ENCODE measurements around the gene SLBP.

The SLBP gene

DNA sequence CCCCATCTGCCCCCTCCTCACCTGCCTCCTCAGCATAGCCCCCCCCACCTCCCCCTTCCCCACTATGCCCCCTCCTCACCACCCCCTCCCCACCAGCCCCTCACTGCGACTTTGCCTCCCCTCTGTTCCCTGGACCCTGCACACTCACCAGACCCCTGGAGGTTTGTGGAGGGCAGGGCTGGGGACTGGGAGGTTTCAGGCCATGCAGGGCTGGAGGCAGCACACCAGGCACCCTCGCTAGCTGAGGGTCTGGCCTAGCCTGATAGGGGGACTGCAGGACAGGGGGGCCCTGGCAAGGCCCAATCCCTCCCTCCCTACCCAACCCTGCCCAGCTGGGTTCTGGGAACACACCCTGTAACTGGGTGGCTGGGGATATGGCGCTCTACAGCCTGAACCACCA, 37.3 kb upstream of the SLBP start:
- no peak for DNase-seq (ENCODE audit: low read depth)

DNA sequence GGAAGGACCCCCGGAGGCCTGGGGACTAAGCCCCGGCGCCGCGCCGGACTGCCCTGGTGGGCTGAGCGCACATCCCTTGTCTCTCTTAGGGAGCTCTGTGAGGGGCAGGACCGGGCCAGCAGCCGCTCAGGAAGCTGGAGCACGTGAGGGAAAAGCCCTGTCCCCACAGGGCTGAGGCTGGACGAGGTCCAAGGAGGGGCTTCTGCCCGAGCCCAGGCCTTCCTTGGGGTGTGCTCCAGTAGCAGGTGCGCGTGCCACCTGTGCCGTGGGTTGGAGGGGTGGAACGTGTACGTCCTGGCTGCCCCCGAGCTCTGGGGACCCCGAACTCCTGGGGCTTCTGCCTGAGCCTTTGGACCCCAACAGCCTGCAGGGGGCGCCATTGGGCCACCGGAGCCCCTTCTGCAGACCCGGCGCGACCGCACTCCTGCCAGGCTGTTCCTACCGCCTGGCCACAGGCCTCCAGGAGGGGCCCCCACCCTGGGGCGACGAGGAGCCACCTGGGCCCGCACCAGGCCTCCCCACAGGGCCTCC, 36.4 kb upstream of the SLBP start:
- peak; percentile 68 for DNase-seq (ENCODE audit: low read depth)

- no peak for DNase-seq (ENCODE audit: low read depth)
Observed at GRCh38 chr4:1747603-1747967, 35.5 kb upstream of the SLBP start.

GRCh38 chr4:1746919-1747602, 34.9 kb upstream of the SLBP start:
- DNase-seq (ENCODE audit: low read depth), result no peak

DNA sequence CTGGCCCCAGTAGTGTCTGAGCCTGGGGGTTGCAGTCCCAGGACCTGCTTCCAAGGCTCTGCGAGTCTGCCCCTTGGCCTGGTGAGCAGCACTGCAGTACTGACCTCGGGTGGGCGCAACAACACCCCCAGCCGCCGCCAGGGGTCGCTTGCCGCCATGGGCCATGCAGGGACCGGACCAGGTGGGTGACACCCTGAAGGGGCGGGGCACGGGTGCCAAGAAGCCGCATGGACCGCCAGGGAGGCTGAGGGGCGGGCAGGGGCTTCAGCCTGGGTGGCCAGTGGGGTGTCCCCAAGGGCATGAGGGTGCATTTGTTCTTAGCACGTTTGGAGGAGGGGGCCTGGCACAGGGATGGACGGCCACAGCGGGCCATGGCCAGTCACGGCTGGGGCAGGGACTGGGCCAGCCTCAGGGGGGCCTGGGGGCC, 34.2 kb upstream of the SLBP start:
- DNase-seq (ENCODE audit: low read depth), result peak; percentile 55

GRCh38 chr4:1745697-1746096, 33.6 kb upstream of the SLBP start:
- no peak for DNase-seq (ENCODE audit: low read depth)

DNA sequence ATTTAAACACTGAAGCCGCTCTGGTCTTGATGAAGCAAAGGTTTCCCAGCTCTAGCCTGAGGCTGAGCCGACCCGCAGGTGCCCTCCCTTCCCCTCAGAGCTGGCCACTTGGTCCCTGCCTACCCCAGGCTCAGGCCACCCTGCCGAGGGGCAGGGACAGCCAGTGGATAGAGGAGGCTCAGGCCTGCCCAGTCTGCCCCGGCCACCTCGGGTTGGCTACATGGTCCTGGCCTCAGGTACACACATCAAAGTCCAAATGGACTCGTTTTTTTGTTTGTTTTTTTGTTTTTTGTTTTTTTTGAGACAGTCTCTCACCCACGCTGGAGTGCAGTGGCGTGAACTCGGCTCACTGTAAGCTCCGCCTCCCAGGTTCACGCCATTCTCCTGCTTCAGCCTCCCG, 33.0 kb upstream of the SLBP start:
- DNase-seq (ENCODE audit: low read depth), result no peak

GRCh38 chr4:1744552-1744951, 32.4 kb upstream of the SLBP start:
- no peak for DNase-seq (ENCODE audit: low read depth)

GRCh38 chr4:1743975-1744374, 31.9 kb upstream of the SLBP start:
- DNase-seq (ENCODE audit: low read depth), result no peak

DNA sequence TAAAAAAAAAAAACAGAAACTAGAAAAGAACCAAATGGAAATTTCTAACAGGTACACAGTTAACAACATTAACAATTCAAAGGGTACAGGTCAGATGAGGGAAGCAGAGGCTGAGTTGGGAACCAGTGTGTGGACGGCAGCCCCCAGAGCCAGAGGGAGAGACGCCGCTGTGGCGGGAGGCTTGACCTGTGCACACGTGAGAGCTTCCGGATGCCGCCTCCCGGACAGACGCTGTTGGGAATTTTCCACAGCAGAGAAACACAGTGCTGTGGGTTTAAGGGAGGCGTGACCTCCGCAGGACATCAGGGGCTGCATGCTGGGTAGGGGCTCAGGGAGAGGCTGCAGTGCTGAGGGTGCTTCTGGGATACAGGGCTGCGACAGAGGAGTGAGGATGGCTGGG, 31.4 kb upstream of the SLBP start:
- no peak for DNase-seq (ENCODE audit: low read depth)

DNA sequence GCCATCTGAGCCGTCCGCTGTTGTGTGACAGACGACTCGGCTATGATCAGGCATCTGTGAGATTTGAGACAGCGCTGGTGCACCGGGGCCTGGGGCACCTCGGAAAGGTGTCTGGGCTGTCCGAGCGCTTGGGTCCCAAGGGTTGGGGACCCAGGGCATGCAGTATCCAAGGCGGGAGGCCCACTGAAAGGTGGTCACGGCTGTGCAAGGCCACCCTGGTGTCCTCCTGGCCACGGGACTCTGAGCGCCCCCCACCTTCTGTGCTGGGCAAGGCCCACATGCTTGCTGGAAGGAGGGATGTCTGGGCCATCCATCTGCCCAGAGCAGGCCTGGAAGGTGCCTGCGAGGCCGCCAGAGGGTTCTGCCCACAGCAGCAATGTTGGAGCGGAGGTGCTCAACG, 29.1 kb upstream of the SLBP start:
- DNase-seq (ENCODE audit: low read depth), result no peak

GRCh38 chr4:1740021-1740545, 28.0 kb upstream of the SLBP start:
- no peak for DNase-seq (ENCODE audit: low read depth)

GRCh38 chr4:1739358-1739757, 27.2 kb upstream of the SLBP start:
- DNase-seq (ENCODE audit: low read depth), result no peak

GRCh38 chr4:1738410-1738809, 26.3 kb upstream of the SLBP start:
- no peak for DNase-seq (ENCODE audit: low read depth)

DNA sequence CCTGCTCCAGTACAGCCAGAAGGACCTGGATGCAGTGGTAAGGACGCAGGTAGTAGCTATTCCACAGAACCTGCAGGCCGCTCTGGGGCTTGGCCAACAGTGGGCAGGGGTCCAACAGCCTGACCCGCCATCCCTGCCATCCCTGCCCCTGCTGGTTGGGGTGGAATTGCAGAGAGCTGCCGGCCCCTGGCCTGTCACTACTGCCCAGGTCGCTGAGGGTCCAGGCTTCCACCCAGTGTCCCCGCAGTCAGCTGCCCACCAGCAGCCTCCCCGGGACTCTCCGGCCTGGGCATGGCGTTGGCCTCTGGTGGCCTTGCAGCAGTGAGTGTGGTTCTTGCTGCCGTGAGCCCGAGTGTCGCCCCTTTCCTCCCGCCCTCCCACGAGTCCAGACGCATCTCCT, 25.5 kb upstream of the SLBP start:
- no peak for DNase-seq (ENCODE audit: low read depth)

DNA sequence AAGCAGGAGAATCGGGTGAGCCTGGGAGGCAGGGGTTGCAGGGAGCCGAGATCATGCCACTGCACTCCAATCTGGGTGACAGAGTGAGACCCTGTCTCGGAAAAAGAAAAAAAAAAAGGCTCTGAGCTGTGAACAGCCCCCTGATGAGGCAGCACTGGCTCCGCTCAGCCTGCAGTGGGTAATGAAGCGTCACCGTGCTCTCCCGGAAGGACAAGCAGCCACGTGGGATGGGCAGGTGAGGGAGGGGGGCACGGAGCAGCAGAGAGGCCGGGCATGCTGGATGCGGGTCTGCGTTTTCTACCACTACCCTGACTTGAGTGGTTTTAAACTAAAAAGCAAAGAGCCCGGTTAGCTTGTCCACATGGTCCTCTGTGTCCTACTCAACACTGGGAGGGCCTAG, 24.7 kb upstream of the SLBP start:
- DNase-seq (ENCODE audit: low read depth), result no peak

GRCh38 chr4:1735215-1735614, 23.1 kb upstream of the SLBP start:
- no peak for DNase-seq (ENCODE audit: low read depth)

DNA sequence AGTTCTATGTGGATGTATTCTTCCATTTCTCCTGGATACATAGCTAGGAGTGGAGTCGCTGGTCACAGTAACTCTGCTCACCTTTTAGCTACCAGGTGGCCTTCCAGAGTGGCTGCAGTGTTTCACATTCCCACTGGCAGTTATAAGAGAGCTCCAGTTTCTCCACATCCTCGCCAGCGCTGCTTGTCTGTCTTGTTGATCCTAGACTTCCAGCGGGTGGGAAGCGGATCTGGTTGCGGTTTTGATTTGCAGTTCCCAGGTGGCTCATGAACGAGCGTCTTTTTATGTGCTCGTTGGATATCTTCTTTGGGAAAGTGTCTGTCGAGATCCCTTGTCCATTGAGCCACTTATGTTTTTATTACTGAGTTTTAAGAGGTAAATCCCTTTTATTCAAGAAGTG, 20.8 kb upstream of the SLBP start:
- no peak for DNase-seq (ENCODE audit: low read depth)

- DNase-seq (ENCODE audit: low read depth), result no peak
Observed at GRCh38 chr4:1731180-1731579, 19.1 kb upstream of the SLBP start.

- DNase-seq (ENCODE audit: low read depth), result no peak
Observed at GRCh38 chr4:1730532-1731135, 18.5 kb upstream of the SLBP start.

GRCh38 chr4:1728061-1728980, 16.2 kb upstream of the SLBP start:
- DNase-seq (ENCODE audit: low read depth), result no peak

Measured in T follicular helper cell (primary cell).